Vagina (tissue), 2 donors: ENCODE data around the gene GAST.

Experiments used
- POLR2AphosphoS5 ChIP-seq, 2 donors: sonication (generic); formaldehyde crosslinking; IDR thresholded peaks; one replicate each; pipeline ENCODE4 v1.9.0; 2017; ENCODE audit warnings: antibody characterized with exemption in 2 of 2, mild to moderate bottlenecking in 2 of 2, low read depth in 1 of 2; ENCODE audit not compliant: insufficient read depth in 1 of 2
- TF ChIP-seq, protein P1 (sequence below), 3 experiments: fragments of 450-650 bp in 2 of 3; fragments of 200-600 bp in 1 of 3; sonication (generic) in 1 of 3; IDR thresholded peaks; one replicate each; pipeline ENCODE4 v1.5.1; 2017 to 2019; ENCODE audit warnings: antibody characterized with exemption in 3 of 3, mild to moderate bottlenecking in 2 of 3, moderate library complexity in 2 of 3

DNA sequence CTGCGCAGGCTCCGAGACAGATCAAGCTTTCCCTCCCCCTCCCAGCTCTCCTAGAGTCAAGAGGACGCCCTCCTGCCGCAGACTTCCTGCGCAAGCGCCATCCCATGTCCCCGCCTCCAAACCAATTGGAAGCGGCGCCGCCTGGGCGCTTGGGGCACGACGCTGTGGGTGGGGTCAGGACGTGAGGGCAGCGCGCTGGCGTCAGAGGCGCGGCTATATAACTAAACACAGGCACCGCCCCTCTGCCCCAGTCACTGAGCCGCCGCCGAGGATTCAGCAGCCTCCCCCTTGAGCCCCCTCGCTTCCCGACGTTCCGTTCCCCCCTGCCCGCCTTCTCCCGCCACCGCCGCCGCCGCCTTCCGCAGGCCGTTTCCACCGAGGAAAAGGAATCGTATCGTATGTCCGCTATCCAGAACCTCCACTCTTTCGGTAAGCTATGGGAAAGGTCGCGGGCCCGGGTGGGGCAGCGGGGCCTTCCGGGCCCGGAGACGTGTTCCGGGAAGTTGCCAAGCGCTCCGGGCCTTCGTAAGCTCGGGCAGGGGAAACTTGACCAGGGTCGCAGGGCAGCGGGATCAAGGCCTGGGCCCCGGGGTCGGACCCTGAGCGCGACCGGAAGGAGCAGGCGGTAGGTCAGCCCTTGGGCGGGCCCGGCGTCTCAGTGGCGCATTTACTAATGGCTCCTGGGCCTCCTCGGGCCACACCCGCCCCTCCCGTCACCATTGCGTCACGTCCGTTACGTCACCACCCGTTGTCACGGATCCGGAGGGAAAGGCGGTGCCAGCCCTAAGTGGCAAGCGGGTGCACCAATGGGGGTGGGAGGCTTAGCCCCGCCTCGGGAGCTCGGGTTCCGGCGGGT is 23.3 kb upstream of the GAST start, which contains the start of gene EIF1:
- TF ChIP-seq, protein P1, sequence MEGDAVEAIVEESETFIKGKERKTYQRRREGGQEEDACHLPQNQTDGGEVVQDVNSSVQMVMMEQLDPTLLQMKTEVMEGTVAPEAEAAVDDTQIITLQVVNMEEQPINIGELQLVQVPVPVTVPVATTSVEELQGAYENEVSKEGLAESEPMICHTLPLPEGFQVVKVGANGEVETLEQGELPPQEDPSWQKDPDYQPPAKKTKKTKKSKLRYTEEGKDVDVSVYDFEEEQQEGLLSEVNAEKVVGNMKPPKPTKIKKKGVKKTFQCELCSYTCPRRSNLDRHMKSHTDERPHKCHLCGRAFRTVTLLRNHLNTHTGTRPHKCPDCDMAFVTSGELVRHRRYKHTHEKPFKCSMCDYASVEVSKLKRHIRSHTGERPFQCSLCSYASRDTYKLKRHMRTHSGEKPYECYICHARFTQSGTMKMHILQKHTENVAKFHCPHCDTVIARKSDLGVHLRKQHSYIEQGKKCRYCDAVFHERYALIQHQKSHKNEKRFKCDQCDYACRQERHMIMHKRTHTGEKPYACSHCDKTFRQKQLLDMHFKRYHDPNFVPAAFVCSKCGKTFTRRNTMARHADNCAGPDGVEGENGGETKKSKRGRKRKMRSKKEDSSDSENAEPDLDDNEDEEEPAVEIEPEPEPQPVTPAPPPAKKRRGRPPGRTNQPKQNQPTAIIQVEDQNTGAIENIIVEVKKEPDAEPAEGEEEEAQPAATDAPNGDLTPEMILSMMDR (IDR thresholded peaks at IDR 0.05) = no peak
- peak; percentile 99 to 100 for TF ChIP-seq POLR2AphosphoS5 (IDR thresholded peaks at IDR 0.05; ENCODE audit: insufficient read depth in 1 of 2, low read depth in 1 of 2)
